Dedifferentiated amniotic fluid mesenchymal stem cell (primary cell): ENCODE measurements around the gene RSRC2.
"Not testable (repeated sequence)": the region's sequence is repeated elsewhere in the genome, so short reads cannot be mapped to it uniquely, and the experiment has no call there.

Experiments used
- DNase-seq: peaks from one replicate; pipeline ENCODE4 v3.0.0-alpha.2; 2016; ENCODE audit errors: extremely low spot score

RSRC2 gene, protein sequence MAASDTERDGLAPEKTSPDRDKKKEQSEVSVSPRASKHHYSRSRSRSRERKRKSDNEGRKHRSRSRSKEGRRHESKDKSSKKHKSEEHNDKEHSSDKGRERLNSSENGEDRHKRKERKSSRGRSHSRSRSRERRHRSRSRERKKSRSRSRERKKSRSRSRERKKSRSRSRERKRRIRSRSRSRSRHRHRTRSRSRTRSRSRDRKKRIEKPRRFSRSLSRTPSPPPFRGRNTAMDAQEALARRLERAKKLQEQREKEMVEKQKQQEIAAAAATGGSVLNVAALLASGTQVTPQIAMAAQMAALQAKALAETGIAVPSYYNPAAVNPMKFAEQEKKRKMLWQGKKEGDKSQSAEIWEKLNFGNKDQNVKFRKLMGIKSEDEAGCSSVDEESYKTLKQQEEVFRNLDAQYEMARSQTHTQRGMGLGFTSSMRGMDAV

DNA sequence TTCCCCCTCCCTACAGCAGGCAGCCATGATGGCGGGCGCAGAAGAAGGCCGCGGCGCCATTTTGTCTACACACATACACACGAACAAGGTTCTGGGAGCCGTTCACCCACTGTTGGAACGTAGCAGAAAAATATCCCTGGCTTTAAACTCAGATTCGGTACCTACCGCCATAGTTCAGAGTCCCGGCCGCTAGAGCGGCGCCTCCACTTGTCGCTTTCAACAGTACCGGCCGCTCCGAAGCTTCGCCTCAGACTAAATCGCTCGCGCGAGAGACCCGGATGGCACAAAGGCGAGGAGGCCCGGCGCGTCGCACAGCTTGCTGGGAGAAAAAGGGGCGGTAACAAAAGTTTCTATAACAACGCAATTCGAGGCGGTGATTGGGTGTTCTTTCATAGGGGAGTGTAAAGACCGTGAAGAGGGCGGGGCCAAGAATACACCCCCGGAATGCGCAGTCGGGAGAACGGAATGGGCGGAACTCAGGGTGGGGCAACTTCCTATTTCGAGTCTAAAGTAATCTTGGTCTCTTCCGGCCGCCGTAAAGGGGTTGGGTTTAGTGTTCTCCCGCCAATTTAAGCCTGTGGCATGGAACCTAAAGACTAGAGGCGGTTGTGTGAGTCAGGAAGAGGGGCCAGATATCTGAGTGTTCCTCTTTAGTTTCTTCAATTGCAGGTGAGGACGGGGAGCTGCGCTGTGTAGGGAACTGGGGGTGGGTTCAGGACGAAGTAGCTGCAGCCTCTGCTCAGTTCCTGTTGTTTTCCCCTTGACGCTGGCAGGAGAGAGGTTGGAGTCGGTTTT lies at the start of gene RSRC2, which contains the start of gene KNTC1:
Gene RSRC2 (minus strand): TSS at position 254 of the 795 bp plus-strand sequence. CDS start 83 bp downstream, at position 171.
Gene KNTC1 (plus strand): TSS at position 567 of the 795 bp plus-strand sequence. CDS start 2,815 bp downstream, outside the sequence.
- peak; percentile 100 for DNase-seq

DNA sequence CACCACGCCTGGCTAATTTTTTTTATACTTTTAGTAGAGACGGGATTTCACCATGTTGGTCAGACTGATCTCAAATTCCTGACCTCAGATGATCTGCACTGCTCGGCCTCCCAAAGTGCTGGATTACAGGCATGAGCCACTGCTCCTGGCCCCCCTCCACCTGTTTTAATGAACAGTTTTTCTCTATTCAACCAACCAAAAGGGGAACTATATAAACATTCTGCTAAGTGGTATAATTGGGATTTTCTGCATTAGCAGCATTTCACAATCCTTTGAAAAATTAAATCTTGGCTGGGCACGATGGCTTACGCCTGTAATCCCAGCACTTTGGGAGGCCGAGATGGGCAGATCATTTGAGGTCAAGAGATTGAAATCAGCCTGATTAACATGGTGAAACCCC lies 45.1 kb upstream of the RSRC2 start:
- DNase-seq, result no peak

DNA sequence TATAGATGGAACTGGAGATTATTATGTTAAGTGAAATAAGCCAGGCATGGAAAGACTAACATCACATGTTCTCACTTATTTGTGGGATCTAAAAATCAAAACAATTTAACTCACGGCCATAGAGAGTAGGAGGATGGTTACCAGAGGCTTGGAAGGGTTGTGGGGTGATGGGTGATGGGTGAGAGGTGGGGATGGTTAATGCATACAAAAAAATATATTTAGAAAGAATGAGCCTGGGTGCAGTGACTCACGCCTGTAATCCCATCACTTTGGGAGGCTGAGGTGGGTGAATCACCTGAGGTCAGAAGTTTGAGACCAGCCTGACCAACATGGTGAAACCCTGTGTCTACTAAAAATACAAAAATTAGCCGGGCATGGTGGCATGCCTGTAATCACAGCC lies 43.3 kb upstream of the RSRC2 start:
- not testable (repeated sequence) for DNase-seq

DNA sequence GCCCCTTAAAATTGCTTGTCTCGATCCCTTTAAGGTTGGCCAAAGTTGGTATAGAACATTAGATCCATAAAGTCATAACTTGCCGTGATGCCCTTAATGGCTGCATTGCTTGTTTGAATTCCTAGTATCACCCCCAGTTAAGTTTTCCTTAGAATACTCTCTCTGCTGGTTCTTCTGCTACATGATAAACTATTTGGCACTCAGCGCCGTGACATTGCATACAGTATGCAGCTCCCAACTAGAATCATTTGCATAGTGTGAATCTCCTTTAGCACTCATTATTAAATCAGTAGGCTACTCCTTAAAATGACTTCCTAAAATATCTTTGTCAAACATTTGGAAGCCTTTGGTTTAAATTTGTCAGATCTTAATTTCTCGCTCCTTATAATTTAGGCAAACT lies 42.6 kb upstream of the RSRC2 start:
- DNase-seq, result no peak

DNA sequence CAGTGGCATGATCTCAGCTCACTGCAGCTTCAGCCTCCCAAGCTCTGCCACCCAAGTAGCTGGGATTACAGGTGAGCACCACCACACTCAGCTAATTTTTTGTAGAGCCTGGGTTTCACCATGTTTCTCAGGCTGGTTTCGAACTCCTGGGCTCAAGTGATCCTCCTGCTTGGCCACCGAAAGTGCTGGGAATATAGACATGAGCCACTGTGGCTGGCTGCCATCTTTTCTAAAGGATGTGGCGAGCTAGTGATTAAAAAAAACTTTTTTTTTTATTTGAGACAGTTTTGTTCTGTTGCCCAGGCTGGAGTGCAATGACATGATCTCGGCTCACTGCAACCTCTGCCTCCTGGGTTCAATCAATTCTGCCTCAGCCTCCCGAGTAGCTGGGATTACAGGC lies 40.1 kb upstream of the RSRC2 start:
- not testable (repeated sequence) for DNase-seq

DNA sequence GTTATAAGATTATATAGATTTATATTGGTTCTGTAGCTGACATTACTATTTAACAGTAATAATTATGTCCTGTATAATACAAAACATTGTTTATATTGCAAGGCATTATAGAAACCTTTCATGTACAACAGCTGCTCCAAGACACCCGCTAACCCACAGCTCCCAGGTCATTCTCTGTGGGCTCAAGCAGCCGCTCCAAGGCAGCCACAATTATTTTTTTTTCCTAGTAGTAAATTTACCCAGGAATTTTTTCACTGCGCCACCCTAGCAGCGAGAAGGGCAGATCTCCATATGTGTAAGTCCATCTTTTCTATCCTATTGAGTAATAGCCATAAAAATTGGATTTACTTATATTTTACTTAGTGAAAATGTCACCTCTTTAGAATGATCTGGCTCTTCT lies 36.6 kb upstream of the RSRC2 start:
- DNase-seq, result no peak

DNA sequence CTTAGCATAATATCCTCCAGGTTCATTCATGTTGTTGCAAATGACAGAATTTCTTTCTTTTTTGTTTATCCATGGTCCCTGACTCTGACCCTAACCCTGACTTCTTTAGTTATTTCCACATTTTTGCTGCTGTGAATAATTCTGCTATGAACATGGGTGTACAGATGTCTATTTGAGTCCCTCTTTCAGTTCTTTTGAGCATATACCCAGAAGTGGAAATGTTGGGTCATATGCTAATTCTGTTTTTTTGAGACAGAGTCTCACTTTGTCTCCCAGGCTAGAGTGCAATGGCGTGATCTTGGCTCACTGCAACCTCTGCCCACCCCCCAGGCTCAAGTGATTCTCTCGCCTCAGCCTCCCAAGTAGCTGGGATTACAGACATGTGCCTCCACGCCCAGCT lies 33.4 kb upstream of the RSRC2 start:
- DNase-seq, result no peak

DNA sequence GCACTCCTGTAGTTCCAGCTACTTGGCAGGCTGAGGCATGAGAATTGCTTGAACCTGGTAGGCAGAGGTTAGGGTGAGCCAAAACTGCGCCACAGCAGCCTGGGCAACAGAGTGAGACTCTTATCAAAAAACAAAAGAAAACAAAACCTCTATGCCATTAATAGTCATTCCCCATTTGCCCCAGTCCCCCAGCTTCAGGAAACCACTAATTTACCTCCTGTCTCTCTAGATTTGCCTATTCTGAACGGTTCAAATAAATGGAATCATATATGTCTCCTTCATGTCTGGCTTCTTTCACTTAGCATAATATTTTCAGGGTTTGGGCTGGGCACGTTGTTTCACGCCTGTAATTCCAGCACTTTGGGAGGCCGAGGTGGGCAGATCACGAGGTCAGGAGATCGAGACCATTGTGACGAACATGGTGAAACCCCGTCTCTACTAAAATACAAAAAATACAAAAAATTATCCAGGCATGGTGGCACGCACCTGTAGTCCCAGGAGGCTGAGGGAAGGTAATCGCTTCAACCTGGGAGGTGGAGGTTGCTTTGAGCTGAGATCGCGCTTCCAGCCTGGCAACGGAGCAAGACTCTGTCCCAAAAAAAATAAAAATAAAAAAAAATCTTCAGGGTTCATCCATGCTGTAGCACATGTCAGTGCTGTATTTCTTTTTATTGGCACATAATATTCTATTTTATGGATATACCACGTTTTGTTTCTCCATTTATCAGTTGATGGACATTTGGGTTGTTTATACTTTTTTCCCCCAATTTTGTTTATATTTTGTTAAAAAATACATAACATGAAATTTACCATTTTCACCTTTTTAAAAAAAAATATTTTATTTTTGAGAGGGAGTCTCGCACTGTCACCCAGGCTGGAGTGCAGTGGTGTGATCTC lies 32.3 kb upstream of the RSRC2 start:
- DNase-seq, result no peak

DNA sequence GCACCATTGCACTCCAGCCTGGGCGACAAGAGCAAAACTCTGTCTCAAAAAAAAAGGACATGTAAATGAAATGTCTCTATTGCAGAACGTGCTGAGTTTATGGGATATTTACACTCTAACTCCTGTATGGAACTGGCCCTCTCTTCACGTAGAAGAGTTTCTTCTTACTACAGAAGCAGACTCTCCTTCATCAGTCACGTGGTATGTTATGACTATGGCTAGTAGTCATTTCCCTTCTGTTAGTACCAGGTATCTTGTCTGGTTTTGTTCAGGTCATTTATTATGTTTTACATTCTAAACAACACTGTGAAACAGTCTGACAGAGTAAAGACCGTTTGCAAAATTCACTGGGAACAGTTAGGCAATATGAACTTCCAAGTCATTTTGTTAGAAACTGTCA lies 20.6 kb upstream of the RSRC2 start:
- DNase-seq, result no peak

DNA sequence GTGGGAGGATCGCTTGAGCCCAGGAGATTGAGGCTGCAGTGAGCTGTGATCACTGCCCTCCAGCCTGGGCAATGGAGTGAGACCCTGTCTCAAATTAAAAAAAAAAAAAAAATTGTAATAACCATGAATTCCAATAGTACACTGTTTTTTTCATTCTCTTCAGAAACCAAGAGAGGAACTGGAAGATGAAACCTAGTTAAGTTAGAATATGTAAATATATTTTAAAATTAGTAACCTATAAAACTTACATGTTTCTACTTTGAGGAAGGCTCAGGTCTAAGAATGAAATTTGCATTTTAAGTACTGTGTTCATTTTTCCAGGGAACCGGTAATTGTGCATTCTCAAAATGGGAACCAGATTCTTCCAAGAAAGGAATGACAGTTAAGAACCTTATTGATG lies 19.1 kb upstream of the RSRC2 start:
- DNase-seq, result no peak

DNA sequence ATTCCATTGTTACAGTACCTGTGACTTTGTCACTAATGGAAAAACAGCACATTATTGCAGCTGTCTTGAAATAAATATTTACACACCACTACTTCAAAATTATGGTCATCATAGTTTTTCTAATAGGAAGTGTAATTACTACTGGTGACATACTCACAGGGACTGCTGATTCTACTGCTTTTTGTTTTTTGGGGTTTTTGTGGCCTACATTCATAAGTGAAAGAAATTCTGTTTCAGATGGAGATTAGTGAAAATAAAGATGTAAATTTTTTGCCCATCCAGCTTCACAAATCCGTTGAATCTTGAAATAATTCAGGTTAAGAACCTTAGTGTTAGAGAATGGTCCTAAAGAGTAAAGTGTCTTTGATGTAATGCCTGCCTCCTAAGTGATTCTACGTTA lies 17.8 kb upstream of the RSRC2 start:
- no peak for DNase-seq

DNA sequence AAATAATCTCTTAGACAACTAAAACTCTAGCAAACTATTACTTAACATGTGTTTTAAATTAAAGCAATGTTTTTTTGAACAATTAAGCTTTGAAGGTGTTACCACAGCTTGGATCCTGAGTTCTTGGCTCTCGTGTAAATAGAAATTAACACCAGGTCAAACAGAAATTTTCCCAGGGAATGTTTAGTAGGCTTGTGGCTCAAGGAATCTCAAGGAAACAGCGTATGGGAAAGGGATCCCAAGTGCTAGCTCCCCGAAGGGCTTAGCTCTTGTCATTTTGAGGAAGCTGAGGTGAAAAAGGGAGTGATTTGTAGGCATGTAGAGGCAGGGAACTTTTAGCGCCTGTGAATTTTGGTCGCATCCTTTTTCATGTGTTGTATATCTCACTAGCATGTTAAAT lies 11.8 kb upstream of the RSRC2 start:
- no peak for DNase-seq

DNA sequence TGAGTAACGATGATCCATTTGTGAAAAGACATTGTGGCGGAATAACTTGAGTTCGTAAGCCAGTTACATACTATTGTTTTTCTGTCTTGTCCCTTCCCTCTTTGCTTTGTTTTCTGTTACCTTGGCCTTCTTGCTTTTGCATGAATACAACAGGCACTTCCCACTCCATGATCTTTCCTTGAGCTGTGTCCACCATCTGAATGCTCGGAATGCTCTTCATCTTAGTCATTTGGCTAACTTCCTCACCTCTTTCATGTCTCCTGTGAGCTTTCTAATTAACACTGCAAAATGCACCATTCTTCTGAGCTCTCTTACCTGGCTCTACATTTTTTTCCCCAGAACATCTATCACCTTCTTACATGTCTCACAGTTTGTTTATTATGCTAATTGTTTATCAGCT lies 10.3 kb upstream of the RSRC2 start:
- DNase-seq, result no peak

DNA sequence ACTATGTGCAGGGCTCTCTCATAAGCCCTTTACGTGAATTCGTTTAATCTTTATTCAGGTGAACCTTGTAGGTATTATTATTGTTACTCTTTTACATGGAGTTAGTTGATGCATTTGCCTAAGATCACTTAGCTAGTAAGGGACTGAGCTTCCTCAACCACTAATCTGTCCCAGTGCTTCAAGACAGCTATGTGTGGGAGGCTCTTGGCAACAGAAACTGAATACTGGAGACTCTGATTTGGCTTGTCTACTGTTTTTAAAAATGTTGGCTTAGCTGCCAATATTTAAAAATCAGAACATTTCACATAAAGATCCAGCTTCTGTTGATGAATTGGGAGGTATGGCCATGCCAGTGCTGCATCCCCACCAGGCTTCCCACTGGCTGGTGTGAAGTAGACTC lies 7.1 kb upstream of the RSRC2 start:
- DNase-seq, result no peak

DNA sequence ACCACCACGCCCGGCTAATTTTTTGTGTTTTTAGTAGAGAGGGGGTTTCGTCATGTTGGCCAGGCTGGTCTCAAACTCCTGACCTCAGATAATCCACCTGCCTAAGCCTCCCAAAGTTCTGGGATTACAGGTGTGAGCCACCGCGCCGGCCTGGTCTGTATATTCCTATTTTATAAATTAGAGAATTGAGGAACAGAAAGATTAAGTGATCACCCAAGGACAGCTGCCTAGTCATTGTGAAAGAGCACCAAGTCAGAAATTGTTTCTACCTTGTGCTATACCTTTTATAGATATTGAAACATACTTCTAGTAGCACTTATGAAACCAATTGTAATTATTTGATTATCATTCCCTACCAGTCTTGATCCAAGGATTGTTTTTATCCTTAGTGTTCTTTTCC lies 2.3 kb upstream of the RSRC2 start:
- DNase-seq, result no peak

DNA sequence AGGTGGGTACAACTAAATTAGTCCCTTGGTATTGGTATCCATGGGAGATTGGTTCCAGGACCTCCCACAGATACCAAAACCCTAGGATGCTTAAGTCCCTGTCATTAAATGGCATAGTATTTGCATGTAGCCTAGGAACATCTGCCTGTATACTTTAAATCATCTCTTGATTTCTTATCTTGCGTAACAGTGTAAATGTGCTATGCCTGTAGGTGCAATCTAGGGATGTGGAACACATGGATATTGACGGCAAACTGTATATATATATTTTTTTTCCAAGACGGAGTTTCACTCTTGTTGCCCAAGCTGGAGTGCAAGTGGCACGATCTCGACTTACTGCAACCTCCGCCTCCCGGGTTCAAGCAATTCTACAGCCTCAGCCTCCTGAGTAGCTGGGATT lies 1.8 kb upstream of the RSRC2 start:
- DNase-seq, result no peak

DNA sequence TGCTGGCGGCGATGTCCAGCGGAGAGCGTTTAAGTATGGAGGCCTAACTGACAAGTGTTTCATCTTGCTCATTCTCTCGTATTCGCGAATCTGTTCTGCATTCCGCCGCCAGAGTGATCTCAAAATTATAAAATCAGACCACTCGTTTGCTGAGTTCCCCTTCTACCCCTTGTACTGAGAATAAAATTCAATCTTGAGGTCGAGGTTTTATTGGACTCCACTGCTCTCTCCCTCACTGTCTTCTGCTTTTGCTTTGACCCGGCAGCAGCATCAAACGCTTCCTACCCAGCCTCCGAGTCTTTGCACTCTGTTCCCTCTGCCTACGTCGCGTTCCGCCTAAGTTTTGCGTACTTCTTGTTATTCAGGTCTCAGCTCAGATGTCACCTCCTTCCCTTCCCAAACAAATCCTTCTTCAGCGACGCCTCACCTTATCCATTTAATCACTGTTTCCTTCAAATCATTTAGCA lies 775 bp upstream of the RSRC2 start:
- DNase-seq, result no peak

DNA sequence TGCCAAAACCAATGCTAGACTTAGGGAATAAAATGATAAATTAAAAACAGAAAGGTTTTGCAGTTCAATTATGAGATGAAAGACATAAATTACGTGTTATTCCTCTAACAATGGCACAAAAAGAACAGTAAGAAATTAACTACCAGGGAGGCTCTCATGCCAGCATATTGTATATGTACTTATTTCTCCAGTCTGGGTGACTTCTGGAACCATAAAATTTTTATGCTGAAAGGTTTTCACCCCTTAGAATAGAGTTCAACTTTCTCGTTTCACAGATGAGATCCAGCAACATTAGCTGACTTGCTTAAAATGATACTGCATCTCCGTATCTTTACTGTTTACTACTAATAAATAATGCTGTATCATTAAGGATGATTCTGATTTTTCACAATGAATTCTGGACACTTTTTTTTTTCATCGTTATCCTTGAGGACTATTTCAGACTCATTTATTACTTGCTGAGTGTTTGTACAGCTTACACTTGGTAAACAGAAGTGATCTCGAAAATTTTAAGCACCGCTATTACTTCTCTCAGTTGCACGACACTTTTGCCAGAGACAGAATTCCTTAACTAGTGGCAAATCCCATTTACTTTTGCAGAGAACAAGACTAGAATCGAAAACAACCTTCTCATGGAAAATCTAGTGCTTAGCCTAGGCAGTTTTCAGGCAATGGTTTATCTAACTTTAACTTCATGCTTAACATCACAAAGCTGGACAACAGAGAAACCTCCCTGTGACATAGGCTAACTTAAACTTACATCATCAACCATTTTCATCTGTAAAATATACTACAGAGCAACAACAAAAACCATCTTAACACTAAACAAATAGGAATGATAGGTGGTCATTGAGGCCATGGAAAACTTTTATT lies 2.7 kb downstream of the RSRC2 start:
- no peak for DNase-seq

DNA sequence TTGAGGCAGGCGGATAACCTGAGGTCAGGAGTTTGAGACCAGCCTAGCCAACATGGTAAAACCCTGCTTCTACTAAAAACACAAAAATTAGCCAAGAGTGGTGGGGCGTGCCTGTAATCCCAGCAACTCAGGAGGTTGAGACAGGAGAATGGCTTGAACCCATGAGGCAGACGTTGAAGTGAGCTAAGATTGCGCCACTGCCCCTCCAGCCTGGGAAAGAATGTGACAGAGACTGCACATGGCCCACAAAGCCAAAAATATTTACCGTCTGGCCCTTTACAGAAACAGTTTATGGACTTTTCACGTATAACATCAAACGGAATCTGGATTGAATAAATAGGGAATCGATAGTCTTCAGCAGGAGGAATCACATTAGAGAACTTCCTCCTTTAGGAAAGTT lies 3.5 kb downstream of the RSRC2 start:
- peak; percentile 27 for DNase-seq

DNA sequence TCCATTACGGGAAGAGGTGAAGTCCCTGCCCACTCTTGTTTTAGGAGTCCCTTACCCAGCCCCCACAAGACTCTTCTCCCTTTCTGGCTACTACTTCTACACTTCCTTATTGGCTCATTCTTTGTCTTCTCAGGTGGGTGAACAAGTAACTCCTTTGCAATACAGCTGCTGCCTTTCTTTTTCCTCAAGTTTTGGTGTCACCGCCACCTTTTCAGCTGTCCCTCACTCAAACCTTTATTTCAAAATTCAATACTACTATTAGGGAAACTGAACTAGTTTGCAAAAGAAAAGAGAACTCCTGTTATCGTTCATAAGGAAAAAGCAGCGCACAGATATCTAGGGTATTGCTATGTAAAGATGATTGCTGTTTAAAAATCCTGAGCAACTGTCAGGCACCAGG lies 6.1 kb downstream of the RSRC2 start:
- DNase-seq, result no peak

DNA sequence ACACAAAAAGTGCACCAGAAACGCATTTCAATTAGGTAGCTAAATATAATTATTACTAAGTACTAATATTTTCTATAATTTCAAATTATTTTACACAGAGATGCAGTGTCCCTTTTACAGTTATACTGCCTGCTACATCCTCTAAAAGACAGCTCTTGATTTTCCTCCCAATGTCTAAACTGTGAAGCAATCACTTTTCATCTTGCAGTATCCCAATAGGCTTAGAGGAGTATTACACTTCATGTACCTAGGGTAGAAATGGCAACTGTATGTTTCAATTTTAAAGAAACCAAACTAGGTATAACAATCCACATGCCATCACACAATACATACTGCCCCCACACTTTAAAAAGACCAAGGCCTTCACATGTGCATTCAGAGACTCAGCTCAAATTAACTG lies 7.3 kb downstream of the RSRC2 start:
- DNase-seq, result no peak
